Right lobe of liver (tissue), 4 donors: ENCODE measurements around the gene TEX36.

Source experiments
- CTCF ChIP-seq, 4 donors: fragments of 200-600 bp in 3 of 4; fragments of 450-650 bp in 1 of 4; IDR thresholded peaks; one replicate each; pipeline versions ENCODE4 v1.5.1 to v1.8.0; 2016 to 2022; ENCODE audit warnings: antibody characterized with exemption in 4 of 4, mild to moderate bottlenecking in 2 of 4
- POLR2A ChIP-seq: fragments of 450-650 bp; IDR thresholded peaks from one replicate; pipeline ENCODE4 v1.6.1; 2017; ENCODE audit warnings: antibody characterized with exemption, mild to moderate bottlenecking
- donor health status: DM: no; HTN: no; CAD: no.
- donor health status: DM: no; HTN: no; CAD: no.
- donor health status: DM: no; HTN: yes; CAD: no.

GRCh38 chr10:125722811-125723210 is 39.8 kb upstream of the TEX36 start:
- TF ChIP-seq CTCF (IDR thresholded peaks at IDR 0.05) (no peak), POLR2A (no peak)
